CD4-positive, alpha-beta T cell treated with Interferon alpha-2 for 1 hour (primary cell): ENCODE results near the gene HSPG2.

Experiments used
- DNase-seq, 2 donors: peaks; one replicate each; pipeline ENCODE4 v3.0.0-alpha.2; 2020 to 2022

HSPG2 gene

GRCh38 chr1:21859669-21860179 is 77.4 kb downstream of the HSPG2 start:
- no peak for DNase-seq

- DNase-seq: no peak
Observed at GRCh38 chr1:21857840-21858670, 79.1 kb downstream of the HSPG2 start.

- DNase-seq: no peak
Observed at GRCh38 chr1:21857142-21857839, 79.8 kb downstream of the HSPG2 start.

GRCh38 chr1:21855257-21856096 is 81.6 kb downstream of the HSPG2 start:
- DNase-seq: no peak

GRCh38 chr1:21854751-21855131 is 82.4 kb downstream of the HSPG2 start:
- DNase-seq: no peak

- no peak for DNase-seq
Observed at GRCh38 chr1:21854090-21854750, 82.9 kb downstream of the HSPG2 start.

- no peak for DNase-seq
Observed at GRCh38 chr1:21853131-21853427, 84.0 kb downstream of the HSPG2 start.

- DNase-seq: peak in 1 of 2 donors; percentile 8
Observed at GRCh38 chr1:21852282-21853130, 84.6 kb downstream of the HSPG2 start.

GRCh38 chr1:21851430-21852250 is 85.5 kb downstream of the HSPG2 start:
- no peak for DNase-seq

GRCh38 chr1:21849909-21850576 is 87.1 kb downstream of the HSPG2 start:
- DNase-seq: no peak

GRCh38 chr1:21848524-21849174 is 88.5 kb downstream of the HSPG2 start:
- DNase-seq: no peak

GRCh38 chr1:21847223-21848205 is 89.6 kb downstream of the HSPG2 start:
- no peak for DNase-seq

- no peak for DNase-seq
Observed at GRCh38 chr1:21845646-21846641, 91.2 kb downstream of the HSPG2 start.

- DNase-seq: no peak
Observed at GRCh38 chr1:21843996-21844395, 93.1 kb downstream of the HSPG2 start.

GRCh38 chr1:21843208-21843607 is 93.9 kb downstream of the HSPG2 start:
- no peak for DNase-seq

- no peak for DNase-seq
Observed at GRCh38 chr1:21842606-21843162, 94.4 kb downstream of the HSPG2 start.
